Measurements from ENCODE around the gene COL4A3. TPM values are rescaled to one million over a fixed set of nuclear protein-coding genes. Genes with fewer than 3 reads are reported as not detected.

Gene COL4A3
- 1.8 TPM for total RNA-seq

GRCh38 chr2:227163998-227164762 lies at the start of gene COL4A3, which contains the start of gene COL4A4:
Gene COL4A3 (plus strand): TSS chr2:227164624. CDS start chr2:227164727, 103 bp downstream.
Gene COL4A4 (minus strand): TSS chr2:227164205. CDS start chr2:227147483, 16,722 bp downstream.

GRCh38 chr2:227324995-227325838 lies 160.8 kb downstream of the COL4A3 start, which contains the start of gene MFF:
Gene MFF (plus strand): TSS chr2:227325251. CDS start chr2:227330666, 5,415 bp downstream.

Other genes starting within 250 kb of the COL4A3 start
- 2.1 TPM for gene COL4A4, start 419 bp upstream of the COL4A3 start, total RNA-seq
- gene MFF, start 160.6 kb downstream of the COL4A3 start, total RNA-seq: 115 TPM
- not detected for gene TM4SF20, start 214.7 kb downstream of the COL4A3 start, total RNA-seq
- not detected for gene SCYGR1, start 223.3 kb downstream of the COL4A3 start, total RNA-seq

Data from diencephalon (tissue), 1 donor.